CD4-positive, alpha-beta T cell treated with Interleukin-1 beta for 1 hour (primary cell): Measurements from ENCODE around the gene INTS13.
"Not testable (repeated sequence)": the region's sequence is repeated elsewhere in the genome, so short reads cannot be mapped to it uniquely, and the experiment has no call there.

Source experiments
- DNase-seq, 2 donors: peaks; one replicate each; pipeline ENCODE4 v3.0.0-alpha.2; 2020 to 2022

Gene INTS13

GRCh38 chr12:26935636-26936378 is 2.0 kb downstream of the INTS13 start:
- peak in 1 of 2 donors; percentile 34 for DNase-seq

- no peak for DNase-seq
Measured at GRCh38 chr12:26929590-26929989, 8.2 kb downstream of the INTS13 start.

- DNase-seq = no peak
Measured at GRCh38 chr12:26928661-26929060, 9.1 kb downstream of the INTS13 start.

DNA sequence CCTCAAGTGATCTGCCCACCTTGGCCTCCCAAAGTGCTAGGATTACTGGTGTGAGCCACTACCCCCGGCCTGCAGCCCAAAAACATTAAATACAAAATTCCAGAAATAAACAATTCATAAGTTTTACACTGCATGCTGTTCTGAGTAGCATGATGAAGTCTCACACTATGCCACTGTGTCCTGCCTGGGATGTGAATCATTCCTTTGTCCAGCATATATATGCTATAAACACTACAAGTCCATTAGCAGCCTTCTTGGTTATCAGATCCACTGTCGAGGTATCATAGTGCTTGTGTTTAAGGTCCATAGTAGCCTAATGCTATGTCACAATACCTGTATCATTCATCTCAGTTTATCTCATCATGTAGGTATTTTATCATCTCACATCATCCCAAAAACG is 15.9 kb downstream of the INTS13 start:
- DNase-seq = no peak

GRCh38 chr12:26919216-26919555 is 18.6 kb downstream of the INTS13 start:
- no peak for DNase-seq

GRCh38 chr12:26918321-26919215 is 19.2 kb downstream of the INTS13 start:
- DNase-seq = no peak

DNA sequence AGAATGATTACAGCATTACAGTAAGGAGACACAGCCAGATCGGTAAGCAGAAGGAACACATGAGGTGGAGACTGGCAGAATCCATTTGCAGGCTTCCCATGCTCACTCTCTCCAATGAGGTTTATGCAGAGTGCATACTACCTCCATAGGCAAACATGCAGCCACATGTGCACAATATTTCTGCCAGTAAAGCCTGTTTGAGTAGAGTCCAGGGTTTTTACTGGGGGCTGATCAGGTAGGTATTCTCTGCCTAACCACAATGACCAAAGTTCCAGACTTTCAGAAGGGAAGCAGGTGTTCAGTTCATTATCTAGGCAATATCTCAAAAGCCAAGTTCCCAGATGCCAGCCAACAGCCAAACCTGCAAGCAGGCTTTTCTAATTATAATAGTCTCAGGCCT is 31.1 kb downstream of the INTS13 start:
- no peak for DNase-seq

DNA sequence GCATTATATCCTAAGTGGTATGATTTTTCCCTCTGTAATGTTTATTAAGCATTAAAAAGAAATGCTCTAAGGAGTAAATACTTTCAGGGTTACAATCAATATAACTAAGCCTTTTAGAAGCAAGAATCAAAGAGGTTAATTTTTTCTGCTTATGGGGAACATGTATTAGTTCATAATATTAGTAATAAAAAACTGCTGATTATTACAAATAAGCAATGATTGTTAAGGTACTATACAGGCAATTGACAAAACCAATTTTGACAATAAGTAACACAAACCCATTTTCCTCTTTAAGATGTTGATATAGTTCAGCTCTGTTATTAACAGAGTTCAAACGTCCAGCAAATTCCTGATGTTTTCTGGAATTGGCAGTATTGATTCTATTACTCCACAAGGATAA is 31.8 kb downstream of the INTS13 start:
- DNase-seq = no peak

- DNase-seq = not testable (repeated sequence)
Measured at GRCh38 chr12:26903396-26903795, 34.4 kb downstream of the INTS13 start.

DNA sequence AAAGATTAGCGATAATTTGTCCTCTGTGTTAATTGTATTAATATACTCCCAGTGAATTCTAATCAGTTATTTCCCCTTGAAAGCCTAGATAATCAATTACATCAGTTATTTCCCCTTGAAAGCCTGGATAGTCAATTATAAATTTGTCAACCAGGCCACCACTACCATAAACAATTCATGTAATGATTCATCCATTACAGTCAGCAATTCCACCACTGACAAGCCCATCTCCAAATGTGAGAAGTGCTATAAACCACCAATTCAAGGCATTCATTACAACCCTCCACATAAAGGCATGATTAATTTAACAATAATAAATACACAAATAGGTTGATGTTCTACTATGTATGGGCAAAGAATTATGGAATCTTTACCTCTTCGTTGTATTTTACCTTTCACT is 40.9 kb downstream of the INTS13 start:
- no peak for DNase-seq

DNA sequence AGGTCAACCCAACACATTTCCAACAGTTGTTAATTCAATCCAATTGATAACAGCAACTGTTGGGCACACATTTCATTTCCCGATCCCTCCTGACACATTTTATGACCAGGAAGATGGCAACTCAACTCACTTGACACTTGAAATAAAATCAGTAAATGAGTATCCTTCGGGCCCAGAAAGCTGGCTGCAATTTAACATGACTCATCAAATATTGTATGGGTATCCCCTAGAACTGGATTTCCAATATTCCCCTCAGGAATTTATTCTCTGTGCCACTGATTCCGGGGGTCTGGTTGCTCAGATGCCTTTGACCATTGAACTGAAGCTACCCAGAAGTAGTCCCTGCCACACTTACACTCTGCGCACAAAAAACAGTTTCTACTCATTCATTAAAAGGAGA is 42.1 kb downstream of the INTS13 start:
- DNase-seq = no peak

DNA sequence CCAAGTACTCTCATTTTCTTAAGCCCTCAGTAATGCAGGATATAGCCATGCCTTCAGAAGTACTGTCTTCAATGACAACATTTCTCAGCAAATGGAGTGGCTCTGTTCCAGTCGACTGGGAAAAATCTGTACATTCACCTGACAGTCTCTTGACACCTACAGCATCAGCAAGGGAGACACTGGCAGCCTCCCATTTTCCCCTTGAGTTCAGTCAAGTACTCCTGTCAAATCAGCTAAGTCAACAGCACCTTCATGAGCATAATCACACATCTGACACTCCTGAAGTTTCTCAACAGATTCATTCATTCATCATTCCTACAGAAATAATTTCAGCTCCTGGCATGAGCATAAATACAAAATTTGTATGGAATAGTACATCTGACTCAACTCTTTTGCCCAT is 46.1 kb downstream of the INTS13 start:
- no peak for DNase-seq

DNA sequence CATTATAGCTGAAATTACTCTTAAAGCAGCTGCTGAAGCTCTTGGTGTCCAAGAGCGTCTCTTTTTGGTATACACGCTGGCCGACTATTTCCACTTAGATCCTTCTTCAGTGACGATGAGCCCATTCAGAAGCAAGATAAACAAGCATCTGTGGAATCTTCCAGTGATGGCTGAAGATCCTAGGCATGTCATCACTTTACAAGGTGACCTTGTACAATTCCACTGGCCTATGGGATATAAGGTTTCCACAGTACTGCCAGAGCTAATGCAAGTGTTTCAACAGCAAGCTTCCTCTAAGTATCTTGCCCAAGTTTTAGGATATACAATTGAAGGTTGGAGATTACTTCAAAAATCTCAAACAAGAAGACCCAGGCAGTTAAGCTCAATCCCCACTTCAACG is 47.0 kb downstream of the INTS13 start:
- DNase-seq = no peak

DNA sequence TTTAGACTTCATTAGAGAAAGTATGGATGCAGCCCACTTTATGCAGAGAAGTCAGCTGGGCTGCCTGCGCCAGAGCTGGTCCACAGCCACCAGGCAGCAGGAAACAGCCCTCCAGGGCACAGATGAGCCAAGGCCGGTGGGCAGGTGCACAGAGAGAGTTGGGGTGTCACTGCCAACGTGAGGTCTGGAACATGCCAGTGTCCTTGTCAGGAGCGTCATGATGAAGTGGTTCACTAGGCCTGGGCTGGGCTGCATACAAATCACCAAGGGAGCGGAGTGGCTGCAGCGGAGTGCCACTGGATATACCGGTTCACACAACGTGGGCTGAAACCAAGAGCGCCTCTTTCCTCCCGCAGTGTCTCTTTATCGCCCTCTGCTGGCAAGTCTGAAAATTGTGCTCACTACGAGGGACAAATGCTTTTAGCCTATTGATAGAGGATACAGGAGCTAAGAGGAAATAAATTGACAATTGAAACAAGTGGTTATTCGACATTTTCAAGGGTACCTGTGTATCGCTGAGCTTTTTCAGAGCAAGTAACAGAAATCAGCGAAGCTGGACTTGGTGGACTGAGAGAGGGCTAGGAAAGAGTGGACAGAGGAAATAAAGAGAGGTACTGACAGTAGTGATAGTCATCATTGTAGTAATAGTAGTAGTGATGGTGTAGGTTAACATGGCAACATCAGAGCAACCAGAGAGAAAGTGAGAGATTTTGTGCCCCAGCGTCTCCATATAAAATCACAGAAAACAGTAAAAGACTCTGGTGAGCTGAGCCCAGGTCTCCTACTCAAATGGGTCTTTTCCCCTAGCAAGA is 52.8 kb downstream of the INTS13 start:
- peak; percentile 83 to 87 for DNase-seq

- DNase-seq = no peak
Measured at GRCh38 chr12:26880625-26881024, 57.2 kb downstream of the INTS13 start.

DNA sequence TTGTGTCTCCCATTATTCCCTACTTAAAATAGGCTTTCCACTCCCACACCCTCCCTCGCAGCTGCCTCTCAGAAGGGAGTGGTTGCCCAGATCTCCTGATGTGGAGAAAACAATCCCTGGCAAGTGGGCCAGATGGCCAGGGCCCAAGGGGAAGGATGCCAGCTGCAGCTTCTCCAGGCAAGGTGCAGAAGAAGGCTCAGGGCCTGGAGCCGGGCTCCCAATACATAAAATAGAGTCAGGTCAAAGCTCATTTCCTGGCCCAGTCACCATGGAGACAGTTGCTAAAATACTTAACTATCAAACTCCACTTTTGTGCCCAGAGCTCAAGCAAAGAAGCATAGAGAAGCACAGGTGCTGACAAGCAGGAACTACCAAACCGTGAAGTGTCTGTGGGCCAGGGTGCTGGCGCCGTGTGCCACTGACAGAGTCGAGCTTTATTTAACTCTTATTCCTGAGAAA is 59.1 kb downstream of the INTS13 start:
- peak in 1 of 2 donors; percentile 25 for DNase-seq

GRCh38 chr12:26874501-26875296 is 63.1 kb downstream of the INTS13 start:
- DNase-seq = peak in 1 of 2 donors; percentile 7

DNA sequence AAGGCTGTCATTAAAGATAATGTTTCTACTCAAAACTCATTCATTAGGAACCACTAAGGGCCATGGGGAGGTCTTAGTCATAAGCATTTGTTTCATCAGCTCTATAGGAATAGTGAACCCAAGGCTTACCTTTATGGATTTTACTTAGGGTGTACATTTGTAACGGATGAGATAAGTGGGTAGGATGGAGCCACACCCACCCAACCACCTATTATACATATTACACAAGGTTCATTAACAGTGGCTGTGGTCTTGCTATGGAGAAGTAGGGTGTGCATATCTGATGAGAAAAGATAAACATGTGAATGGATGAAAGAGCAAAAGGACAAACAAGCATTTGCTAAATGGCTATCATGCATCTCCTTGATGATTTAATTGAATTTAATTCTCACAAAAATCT is 65.2 kb downstream of the INTS13 start:
- no peak for DNase-seq

DNA sequence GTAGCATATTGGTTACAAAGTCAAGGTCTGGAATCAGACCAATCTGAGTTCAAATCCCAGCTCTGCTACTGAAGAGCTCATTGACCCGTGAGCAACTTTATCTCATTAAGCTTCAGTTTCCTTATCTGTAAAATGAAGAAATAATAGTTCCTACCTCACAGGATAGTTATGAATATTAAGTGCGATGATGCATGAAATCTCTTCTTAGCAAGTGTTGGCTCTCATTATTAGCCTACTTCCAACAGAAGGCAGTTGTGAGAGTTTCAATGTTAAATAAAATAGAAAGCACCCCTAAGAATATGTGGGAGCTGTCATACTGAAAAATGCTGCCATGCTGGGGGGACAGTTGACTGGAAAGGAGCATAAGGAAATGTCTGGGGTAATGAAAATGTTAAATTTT is 65.8 kb downstream of the INTS13 start:
- no peak for DNase-seq

DNA sequence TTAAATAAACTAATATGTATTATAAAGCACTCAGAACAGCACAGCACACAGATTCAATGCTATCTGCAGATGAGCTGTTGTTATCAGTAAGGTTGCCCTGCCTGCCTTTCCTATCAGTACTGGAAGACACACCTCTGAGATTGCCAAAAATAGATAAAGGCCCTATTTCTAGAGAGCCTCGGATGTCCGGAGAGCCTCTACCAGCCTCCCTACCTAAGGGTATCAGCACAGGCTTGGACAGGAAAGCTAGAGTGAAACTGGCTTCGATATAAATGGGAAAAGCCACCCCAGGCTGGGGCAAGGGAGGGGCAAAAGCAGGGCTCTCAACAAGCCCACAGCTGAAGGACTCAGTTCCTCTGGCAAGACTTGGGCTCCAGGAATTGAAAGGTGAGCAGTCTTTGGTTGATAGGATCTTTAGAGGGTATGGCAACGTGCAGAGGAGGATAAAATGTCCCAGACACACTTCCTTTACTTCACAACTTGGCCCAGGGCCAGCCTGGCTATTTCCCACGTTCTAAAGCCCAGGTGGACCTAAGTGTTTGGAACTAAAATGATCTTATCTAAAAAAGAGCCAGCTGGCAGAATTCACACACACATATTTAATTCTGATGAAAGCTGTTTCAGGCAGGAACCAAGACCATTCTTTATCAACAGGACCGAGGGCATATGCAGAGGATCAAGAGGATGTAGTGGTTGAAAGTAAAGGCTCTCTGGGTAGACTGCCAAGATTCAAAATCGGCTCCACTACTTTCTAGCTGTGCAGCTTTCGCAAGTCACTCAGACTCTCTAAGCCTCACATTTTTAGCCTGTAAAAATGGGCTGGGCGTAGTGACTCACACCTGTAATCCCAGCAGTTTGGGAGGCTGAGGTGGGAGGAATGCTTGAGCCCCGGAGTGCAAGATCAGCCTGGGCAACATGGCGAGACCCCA is 67.0 kb downstream of the INTS13 start:
- no peak for DNase-seq

DNA sequence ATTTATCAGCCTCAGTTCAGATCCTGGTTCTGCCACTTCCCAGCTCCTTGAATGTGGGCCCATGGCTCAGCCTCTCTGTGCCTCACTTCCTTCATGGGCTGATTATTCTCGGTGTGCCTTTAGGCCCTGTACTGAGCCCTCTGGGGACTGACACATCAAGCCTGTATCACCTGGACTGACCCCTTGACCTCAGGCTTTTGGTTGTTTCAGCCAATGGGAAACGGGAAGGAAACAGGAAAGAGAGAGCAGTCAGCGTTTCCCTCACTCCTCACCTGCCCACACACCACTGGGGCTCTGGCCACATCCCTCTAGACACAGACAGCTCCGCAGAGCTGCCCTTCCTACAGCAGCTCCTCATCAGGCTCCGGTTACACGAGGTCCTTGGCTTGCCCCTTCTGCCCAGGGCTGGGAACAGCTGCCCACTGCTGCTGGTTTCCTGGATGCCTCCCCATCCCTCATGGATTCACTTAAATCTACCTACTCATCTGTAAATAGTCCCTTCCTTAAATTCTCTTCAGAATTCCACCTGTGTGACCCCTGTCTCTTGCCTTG is 67.8 kb downstream of the INTS13 start:
- no peak for DNase-seq
